GM12875 (cell line): Measurements from ENCODE around the gene HOXB5.

Experiments used
- H3K4me3 ChIP-seq: one replicate; pipeline ENCODE4 v1.5.1; 2011; ENCODE audit warnings: low read depth, low read length, control low read depth
- CTCF ChIP-seq: IDR thresholded peaks from 2 replicates; pipeline ENCODE4 v1.5.1; 2011; ENCODE audit warnings: low read depth, mild to moderate bottlenecking, control low read depth, inconsistent platforms, low read length, moderate library complexity, borderline replicate concordance; ENCODE audit not compliant: insufficient read depth

Gene HOXB5

GRCh38 chr17:48583708-48584222 lies 9.8 kb downstream of the HOXB5 start:
- H3K4me3 ChIP-seq = no peak overlapping the region
- no peak for TF ChIP-seq CTCF

GRCh38 chr17:48582750-48583069 lies 10.9 kb downstream of the HOXB5 start:
- TF ChIP-seq CTCF = no peak
- H3K4me3 ChIP-seq = no peak overlapping the region

GRCh38 chr17:48579760-48580554 lies 13.6 kb downstream of the HOXB5 start:
- H3K4me3 ChIP-seq = no peak overlapping the region

GRCh38 chr17:48579471-48579759 lies 14.2 kb downstream of the HOXB5 start:
- TF ChIP-seq CTCF = no peak
- no peak overlapping the region for H3K4me3 ChIP-seq

More at GRCh38 chr17:48579760-48580554, 13.6 kb downstream of the HOXB5 start:
- TF ChIP-seq CTCF = no peak

GRCh38 chr17:48578616-48579470 lies 14.7 kb downstream of the HOXB5 start:
- peak overlapping the region; percentile 77 for H3K4me3 ChIP-seq
- TF ChIP-seq CTCF = peak; percentile 15; the same call in 1 of the 2 replicates

- H3K4me3 ChIP-seq = peak within 1 kb of the TSS; percentile 77
- TF ChIP-seq CTCF = no peak
These were observed 15.5 kb downstream of the HOXB5 start, which contains the start of gene HOXB4 for GRCh38 chr17:48577946-48578615. Gene HOXB4, minus strand, starts transcription at chr17:48578350. Its CDS starts 31 bp downstream, at chr17:48578319.
